K562 (cell line): ENCODE data around the gene MUC5AC.

Source experiments
- CHD7 ChIP-seq: fragments of 200-600 bp; sonication (generic); IDR thresholded peaks from one replicate; pipeline ENCODE4 v1.6.1; 2012; ENCODE audit warnings: mild to moderate bottlenecking, low read depth, low read length, inconsistent platforms
- HINFP ChIP-seq: fragments of 450-650 bp; conservative IDR thresholded peaks from 2 replicates; pipeline ENCODE4 v1.6.1; 2016; ENCODE audit warnings: missing genetic modification characterization, low read depth, mild to moderate bottlenecking, control low read depth, missing compliant biosample characterization
- HMGXB4 ChIP-seq: sonication (generic); formaldehyde crosslinking; IDR thresholded peaks from 2 replicates; pipeline ENCODE4 v1.8.1; 2023; ENCODE audit warnings: mild to moderate bottlenecking, missing genetic modification reagents
- MCM5 ChIP-seq: fragments of 450-650 bp; IDR thresholded peaks from 2 replicates; pipeline ENCODE4 v1.6.1; 2016; ENCODE audit warnings: low read depth
- TF ChIP-seq, protein P1 (sequence below): fragments of 250-450 bp; sonication (Bioruptor Pico); IDR thresholded peaks from 2 replicates; pipeline ENCODE4 v1.4.0; 2020; ENCODE audit warnings: mild to moderate bottlenecking, moderate library complexity
- TF ChIP-seq, protein P2 (sequence below), 3 experiments: IDR thresholded peaks in 2 of 3; conservative IDR thresholded peaks in 1 of 3; 2 replicates each; pipeline ENCODE4 v1.5.1; 2011 to 2012; ENCODE audit warnings: low read length in 3 of 3, mild to moderate bottlenecking in 3 of 3, control low read depth in 2 of 3, improper control_type of control experiment in 1 of 3, inconsistent platforms in 1 of 3, low read depth in 1 of 3, mixed read lengths in 1 of 3, moderate library complexity in 1 of 3; ENCODE audit not compliant: insufficient read depth in 2 of 3

DNA sequence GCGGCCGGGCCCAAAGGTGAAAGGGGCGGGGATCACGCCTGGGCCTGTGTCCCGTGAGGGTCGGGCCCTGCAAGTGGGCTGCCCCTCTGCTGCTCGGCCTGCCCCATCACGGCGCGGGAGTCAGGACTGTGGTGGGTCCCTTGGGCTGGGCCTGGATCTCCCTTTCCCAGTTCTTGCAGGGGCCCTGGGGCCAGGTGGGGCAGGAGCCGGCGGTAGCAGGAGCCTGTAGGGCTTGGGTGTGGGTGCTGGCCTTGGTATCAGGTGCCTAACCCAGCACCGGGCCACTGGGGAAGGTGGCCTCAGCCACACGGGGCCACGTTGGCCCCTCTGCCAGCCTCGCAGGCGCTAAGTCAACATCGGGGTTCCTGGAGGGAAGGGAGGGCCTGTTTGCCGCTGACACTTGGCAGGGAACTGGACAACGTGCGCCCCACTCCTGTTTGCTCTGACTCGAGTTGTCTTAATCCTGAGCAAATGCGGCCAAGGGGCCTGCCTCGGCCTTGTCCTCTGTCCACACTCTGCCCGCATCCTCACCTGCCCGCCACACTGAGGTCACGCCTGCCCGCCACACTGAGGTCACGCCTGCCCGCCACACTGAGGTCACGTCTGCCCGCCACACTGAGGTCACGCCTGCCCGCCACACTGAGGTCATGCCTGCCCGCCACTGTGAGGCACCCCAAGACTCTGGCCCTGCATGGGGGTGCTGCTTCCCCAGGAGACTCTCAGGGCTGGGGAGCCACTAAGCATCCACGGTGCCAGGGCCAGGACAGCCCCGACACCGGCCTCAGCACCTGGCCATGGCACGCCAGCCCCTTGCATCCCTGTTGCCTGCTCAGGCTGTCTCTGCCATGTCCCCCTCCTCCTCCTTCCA, 50.9 kb downstream of the MUC5AC start:
- TF ChIP-seq CHD7 = no peak
- no peak for TF ChIP-seq HMGXB4 (CRISPR knock-in tag)
- TF ChIP-seq, protein P1, sequence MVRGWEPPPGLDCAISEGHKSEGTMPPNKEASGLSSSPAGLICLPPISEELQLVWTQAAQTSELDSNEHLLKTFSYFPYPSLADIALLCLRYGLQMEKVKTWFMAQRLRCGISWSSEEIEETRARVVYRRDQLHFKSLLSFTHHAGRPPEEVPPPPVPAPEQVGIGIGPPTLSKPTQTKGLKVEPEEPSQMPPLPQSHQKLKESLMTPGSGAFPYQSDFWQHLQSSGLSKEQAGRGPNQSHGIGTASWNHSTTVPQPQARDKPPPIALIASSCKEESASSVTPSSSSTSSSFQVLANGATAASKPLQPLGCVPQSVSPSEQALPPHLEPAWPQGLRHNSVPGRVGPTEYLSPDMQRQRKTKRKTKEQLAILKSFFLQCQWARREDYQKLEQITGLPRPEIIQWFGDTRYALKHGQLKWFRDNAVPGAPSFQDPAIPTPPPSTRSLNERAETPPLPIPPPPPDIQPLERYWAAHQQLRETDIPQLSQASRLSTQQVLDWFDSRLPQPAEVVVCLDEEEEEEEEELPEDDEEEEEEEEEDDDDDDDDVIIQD (CRISPR knock-in tag) = no peak
- TF ChIP-seq, protein P2, sequence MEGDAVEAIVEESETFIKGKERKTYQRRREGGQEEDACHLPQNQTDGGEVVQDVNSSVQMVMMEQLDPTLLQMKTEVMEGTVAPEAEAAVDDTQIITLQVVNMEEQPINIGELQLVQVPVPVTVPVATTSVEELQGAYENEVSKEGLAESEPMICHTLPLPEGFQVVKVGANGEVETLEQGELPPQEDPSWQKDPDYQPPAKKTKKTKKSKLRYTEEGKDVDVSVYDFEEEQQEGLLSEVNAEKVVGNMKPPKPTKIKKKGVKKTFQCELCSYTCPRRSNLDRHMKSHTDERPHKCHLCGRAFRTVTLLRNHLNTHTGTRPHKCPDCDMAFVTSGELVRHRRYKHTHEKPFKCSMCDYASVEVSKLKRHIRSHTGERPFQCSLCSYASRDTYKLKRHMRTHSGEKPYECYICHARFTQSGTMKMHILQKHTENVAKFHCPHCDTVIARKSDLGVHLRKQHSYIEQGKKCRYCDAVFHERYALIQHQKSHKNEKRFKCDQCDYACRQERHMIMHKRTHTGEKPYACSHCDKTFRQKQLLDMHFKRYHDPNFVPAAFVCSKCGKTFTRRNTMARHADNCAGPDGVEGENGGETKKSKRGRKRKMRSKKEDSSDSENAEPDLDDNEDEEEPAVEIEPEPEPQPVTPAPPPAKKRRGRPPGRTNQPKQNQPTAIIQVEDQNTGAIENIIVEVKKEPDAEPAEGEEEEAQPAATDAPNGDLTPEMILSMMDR (IDR thresholded peaks at IDR 0.05 in 2 of 3, conservative IDR thresholded peaks at IDR 0.05 in 1 of 3; ENCODE audit: insufficient read depth in 2 of 3, low read depth in 1 of 3, low read length in 3 of 3) = no peak
- no peak for TF ChIP-seq HINFP (tag)
- TF ChIP-seq MCM5 = no peak
